Measurements from ENCODE around the gene TLL2.

- TF ChIP-seq CTCF (IDR thresholded peaks at IDR 0.05) (no peak), POLR2AphosphoS5 (IDR thresholded peaks at IDR 0.05) (no peak), POLR2A (IDR thresholded peaks at IDR 0.05) (no peak)
Observed at GRCh38 chr10:96344178-96344577, 169.5 kb downstream of the TLL2 start.

All from gastroesophageal sphincter (tissue), 3 donors.